ENCODE results near the gene BCL10.
A peak's percentile ranks its signal among the peaks of the same experiment; 100 is the strongest.

GRCh38 chr1:85259118-85259911 is 17.1 kb downstream of the BCL10 start, which contains the start of gene C1orf52:
- TF ChIP-seq POLR2A (IDR thresholded peaks at IDR 0.05) (peak; percentile 68 to 80), CTCF (IDR thresholded peaks at IDR 0.05) (peak; percentile 91 to 100 (median 96))
